Dedifferentiated amniotic fluid mesenchymal stem cell (primary cell): ENCODE results near the gene TEX36.
"Not testable (repeated sequence)": the region's sequence is repeated elsewhere in the genome, so short reads cannot be mapped to it uniquely, and the experiment has no call there.

Experiments used
- DNase-seq: peaks from one replicate; pipeline ENCODE4 v3.0.0-alpha.2; 2016; ENCODE audit errors: extremely low spot score

Gene TEX36, protein sequence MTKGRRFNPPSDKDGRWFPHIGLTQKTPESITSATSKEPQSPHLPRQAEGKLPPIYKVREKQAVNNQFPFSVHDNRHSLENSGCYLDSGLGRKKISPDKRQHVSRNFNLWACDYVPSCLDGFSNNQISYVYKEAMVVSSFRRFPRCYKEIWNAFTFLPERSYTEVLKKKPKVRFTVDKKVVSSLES

DNA sequence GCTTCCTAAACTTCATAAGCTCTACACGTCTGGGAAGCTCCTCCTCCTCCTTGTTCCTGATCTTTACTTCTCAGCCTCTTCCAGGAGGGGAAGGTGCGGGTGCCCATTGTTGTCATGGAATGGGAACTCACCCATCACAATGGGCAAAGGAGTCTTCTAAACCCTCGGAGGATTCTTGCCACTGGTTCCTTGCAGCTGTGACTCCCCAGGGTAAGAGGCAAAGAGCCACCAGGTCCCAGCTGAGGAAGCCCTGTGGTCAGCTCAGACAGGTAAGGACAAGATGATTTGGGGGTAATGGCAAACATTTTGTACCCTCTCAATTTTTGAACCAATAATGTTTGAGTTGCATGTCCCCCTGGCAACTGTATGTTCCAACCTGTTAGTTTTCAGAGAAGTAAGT, at the start of gene TEX36:
Gene TEX36 (minus strand): TSS at position 101 of the 400 bp plus-strand sequence. CDS start 174 bp downstream, outside the sequence.
- no peak for DNase-seq

DNA sequence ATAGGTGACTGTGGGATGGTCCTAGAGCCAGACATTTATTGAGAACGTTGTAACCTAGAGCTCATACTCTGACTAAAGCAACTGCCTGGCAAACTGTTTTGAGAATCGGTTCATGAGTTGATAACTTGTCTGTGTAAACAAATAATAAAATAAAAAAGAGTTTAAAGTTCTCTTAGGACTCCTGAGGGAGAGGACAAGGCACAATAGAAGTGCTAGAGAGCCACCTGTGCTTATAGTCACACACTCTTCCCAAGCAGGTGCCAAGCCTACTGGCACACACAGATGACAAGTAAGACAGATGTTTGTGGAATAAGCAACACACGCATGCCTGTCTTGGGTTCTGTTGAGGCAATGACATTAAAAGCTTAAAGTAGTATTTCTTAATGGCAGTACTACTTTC, 44.5 kb upstream of the TEX36 start:
- no peak for DNase-seq

DNA sequence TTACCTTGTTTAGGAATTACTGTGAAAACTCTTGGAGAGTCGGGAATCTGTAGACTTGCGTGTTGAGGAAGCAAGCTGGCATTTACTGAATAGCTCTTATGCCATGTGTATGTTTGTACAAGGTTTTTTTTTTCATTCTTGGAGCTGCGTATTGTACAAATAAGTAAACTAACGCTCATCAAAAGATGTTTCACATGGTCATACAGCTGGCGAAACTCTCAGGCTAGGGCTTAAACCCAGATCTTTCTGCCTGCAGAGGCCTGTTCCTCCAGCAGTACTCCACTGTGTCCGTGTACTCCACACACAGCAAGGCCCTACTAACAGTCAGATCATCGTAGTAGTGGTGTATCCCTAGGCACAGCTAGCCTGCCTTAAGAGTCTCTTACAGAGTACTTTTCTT, 44.0 kb upstream of the TEX36 start:
- no peak for DNase-seq

DNA sequence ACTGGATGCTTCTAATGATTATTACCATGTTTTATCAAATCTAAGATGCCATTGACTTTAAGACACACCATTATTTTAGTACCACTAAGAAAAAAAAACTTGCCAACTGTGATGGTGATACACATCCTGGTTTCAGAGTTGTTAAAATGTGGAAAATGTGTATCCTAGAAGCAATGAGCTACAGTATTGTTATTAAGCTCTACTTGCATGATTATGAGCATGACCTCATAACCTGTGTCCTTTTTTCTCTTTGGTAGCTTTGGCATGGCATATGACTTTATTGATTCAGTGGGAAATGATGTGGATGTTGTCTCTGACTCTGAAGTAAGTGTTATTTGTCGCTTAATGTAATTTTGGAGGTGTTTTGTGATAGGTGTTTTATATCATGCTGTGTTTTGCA, 39.8 kb upstream of the TEX36 start:
- DNase-seq: no peak

DNA sequence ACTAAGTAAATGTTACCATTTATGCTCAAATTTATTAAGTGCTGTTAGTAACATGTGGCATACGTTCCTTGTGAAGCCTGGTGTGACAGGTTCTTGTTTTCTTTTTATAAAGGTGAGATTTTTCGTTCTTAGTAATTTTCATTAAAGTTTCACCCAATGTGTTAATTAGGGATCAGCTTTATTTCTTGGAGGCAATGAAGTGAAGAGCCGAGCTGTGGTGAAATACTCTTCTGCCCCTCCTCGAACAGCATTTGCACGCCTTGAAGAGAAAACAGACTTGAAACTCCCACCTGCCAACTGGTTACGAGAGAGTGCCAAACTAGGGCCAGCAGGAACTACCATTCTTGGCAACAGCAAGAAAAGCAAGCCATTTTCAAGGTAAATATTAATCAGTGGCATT, 38.1 kb upstream of the TEX36 start:
- DNase-seq: no peak

DNA sequence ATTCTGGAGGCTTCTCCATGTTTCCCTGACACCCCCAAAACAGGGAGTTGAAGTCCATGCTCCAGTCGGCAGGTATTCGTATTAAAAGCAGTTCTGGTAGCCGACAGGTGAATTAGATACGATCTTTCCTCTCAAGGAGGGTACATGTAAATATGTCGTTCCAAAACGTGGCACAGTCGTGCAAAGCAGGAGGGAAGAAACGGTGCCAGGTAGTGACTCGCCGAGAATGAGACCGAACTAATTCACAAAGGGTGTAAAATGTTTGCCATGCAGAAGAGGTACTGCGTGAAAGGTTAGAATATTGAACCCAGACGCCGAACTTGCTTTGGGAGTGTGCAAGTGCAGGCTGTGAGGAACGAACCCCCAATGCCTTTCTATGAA, 37.0 kb upstream of the TEX36 start:
- no peak for DNase-seq

DNA sequence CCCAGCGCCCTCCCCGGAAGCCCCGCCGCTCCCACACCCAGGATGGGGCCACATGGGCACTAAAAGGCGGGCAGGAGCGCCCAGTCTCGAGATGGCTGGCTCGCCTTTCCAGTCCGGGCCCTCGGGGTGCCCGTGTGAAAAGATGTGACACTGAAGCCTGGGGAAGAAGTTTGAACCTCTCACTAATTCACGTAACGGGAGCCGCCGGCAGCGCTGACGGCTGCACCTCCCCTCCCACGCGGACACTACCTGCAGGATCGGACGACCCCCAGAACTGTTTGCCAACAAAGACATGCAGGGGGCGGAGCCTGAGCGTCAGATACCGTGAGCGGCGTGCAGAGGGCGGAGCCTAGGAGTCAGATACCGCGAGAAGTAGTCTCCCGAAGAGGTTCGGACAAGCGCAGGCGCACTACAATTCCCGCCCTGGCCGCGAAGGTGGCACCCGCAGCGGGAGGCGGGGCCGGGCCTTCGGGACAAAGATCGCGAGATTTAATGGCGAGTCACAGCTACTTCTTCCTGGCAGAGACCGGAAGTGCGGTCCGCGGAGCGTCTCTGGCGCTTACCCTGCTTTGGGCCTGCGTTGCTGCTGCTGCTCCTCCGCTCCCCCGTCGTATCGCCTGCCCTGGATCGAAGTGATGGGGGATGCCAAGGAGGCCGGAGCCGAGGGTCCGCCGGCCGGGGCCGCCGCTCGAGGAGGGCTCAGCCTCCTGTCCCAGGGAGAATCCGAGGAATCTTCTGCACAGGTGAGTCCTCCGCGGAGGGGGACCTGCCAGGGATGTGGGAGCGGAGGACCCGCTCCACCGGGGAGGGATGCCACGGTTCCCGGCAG, 36.4 kb upstream of the TEX36 start, which contains the start of gene EDRF1:
Gene EDRF1 (plus strand): TSS at position 537 of the 829 bp plus-strand sequence. CDS start 99 bp downstream, at position 636.
- peak; percentile 99 for DNase-seq

DNA sequence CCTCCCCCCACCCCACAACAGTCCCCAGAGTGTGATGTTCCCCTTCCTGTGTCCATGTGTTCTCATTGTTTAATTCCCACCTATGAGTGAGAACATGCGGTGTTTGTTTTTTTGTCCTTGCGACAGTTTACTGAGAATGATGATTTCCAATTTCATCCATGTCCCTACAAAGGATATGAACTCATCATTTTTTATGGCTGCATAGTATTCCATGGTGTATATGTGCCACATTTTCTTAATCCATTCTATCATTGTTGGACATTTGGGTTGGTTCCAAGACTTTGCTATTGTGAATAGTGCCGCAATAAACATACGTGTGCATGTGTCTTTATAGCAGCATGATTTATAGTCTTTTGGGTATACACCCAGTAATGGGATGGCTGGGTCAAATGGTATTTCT, 31.8 kb upstream of the TEX36 start:
- not testable (repeated sequence) for DNase-seq

DNA sequence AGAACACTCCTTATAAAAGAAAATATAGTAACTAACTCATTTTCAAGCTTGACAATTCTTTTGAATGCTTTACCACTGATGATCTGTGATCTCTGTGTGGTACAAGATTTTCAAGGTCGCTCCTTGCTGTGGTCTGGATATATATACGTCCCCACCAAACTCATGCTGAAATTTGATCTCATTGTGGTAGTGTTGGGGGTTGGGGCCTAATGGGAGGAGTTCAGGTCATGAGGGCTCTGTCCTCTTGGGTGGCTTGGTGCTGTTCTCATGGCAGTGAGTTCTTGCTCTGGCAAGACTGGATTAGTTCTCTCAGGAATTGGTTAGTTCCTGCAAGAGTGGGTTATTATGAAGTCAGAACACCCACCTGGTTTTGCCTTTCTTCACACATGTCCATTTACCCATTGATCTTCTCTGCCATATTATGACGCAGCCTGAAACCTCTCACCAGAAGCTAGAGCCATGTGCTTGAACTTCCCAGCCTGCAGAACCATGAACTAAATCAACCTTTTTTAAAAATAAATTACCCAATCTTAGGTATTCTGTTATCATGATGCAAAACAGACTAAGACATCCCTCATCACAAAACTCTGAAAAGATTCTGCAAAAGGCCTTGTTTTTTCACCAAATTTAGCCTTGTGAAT, 28.3 kb upstream of the TEX36 start:
- no peak for DNase-seq

DNA sequence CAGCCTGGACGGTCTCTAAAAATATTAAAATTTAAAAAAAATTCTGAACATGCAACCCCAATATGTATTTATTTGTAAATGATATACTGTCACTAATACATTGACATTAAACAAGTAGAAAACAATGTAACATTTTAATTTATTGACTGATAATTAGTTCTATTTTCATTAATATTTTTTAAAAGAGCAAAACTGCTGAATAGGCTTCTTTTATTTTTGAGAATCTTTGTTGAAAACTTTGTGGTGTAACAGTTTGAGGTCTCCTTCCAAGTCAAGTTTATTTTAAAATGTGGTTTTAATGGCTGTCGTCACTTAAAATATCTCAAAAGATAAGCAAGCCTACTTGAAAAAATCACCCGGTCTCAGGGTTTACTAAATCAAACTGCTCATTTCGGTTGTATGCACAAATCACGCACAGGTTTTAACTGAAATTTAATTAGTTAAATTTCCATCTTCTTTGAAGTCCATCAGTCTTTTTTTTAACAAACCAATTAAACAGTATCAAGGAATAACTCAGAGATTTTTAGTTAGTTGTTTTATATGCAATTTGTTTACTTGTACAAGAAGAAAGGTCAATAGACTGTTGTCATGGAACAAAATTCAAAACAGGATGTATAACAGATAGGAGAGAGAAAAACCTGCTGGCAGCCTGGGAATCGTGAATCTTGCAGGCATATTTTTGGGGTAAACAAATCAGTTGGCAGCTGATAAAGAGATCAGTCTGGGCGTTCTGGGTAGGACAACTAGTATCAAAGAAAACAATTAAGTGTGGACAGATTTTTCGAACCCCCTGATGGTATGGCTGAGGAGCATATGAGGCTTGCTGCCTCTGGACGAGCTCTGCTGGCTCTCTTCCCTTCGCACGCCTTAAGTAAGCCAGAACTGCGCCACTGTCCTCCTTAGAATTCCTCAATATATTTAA, 26.9 kb upstream of the TEX36 start:
- DNase-seq: no peak

DNA sequence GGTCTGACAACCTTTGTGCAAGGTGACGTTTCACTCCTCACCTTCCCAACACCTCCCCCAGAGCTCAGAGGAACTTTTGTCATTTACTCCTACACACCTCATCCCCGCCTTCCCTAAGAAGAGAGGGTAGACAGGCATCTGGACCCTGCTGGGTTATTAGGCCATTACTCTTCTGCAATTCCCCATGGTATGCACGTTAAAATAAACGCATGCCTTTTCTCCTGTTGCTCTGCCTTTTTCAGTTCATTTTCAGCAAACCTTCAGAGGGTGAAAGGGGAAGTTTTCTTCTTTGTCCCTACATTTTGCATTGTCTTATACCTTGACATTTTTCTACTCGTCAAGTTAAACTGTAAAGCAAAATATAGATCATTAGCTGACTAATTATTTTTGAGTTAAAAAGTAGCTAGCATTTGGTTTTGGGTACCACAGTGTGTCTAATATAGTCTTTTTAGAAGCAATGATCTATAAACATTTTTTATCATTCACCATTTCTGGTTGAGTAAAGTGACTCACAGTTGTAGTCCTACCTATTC, 26.1 kb upstream of the TEX36 start:
- no peak for DNase-seq

DNA sequence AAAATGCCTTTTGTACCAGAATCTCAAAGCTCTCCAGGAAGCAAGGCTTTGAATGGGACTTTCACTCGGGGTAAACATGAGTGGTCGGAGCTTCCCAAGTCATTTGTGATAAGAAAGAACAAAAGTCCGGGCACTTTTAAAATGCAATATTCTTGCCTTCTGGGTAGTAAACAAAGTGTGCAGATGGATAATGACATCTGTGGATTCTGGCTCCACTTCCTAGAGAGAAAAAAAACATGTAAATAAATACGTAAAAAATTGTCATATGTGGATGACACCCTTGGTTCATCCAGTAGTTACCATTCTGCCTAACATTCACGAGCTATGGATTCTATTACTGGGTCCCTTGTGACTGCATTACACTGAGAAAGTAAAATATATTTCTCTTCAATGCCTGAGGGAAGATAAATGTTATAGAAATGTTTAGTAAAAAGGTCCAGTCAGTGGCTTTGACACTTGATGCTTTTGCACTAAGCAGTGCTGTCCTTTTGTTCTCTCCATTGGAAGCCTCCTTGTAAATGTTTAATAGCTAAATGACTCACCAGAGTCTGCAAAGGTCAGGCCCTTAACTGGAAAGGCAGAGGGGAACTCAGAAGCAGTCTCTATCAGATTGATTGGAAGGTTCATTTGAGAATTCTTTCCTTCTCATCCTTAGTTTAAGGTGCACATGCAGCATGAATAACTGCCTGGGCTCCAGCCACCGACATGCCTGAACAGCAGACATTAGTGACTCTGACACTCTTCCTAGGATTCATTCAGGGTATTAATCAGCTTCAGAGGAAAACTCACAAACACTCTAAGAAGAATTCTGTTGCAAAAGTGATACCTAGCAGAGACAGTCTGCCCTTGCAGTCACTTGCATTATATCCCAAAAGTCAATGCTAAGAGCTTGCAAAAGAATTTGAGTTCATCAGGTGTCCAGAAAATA, 24.8 kb upstream of the TEX36 start:
- no peak for DNase-seq

DNA sequence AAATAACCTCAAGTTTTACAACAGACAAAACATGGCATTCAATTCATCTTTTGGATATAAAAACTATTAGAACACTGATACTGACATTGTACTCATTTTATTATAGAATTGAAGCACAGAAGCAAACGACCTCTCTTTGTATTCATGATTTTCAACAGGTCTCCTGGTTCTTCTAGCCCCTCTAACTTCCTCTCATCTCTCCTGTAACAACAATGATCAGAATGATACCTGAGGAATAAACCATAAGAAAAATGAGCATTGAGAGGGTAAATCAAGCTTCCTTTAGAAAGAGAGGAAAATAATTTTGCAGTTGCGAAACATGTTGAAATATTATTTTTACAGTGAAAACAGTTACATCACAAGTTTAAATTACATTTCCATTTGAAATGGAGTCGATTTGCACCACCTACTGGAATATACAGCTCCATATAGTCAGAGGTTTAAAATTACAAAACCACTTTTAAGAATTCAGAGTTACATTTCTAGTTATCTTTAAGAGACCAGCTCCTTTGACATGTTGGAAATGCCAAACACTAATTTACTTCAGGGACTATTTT, 17.5 kb upstream of the TEX36 start:
- DNase-seq: peak; percentile 88

DNA sequence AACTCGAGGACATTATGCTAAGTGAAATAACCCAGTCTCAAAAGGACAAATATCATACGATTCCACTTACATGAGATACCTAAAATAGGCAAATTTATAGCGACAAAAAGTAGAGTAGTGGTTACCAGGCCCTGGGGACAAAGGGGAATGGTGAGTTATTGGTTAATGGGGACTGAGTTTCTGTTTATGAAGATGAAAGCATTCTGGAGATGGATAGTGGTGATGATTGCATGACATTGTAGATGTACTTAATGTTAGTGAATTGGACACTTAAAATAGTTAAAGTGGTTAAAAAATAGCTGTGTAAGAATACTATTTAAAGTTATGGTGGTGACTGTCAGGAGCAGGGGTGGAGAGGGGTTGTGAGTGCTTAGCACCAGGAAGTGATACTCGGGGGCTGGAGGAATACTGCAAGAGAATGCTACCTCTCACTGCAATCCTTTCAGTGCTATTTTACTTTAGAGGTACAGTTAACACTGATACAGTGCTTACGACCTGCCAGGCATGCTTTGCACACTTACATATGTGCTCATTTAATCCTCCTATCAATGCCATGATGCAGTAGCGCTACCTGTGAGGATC, 16.7 kb upstream of the TEX36 start:
- no peak for DNase-seq

DNA sequence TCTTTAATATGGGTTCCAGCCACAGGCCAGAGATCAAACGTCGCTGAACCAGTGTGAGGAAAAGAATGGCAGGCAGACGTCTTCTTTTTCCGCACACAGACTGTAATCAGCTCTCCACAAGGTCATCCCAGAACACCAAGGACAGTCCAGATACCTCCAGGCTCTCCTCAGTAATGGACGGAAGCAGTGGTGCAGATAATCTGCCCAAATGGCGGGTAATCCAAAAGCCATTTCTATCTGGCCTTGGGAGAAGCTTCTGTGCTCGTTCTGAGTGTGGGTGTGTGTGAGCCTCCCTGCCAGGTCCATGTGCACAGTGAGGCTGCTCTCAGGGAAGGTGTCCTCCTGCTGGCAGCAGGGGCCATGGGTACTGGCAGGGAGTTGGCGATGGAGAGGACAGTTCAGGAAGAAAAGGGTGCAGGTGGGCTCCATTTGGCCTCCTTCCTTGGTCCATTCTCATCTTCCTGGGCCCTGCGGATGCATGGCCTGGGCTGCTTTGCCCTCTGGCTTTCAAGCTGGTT, 15.6 kb upstream of the TEX36 start:
- no peak for DNase-seq

DNA sequence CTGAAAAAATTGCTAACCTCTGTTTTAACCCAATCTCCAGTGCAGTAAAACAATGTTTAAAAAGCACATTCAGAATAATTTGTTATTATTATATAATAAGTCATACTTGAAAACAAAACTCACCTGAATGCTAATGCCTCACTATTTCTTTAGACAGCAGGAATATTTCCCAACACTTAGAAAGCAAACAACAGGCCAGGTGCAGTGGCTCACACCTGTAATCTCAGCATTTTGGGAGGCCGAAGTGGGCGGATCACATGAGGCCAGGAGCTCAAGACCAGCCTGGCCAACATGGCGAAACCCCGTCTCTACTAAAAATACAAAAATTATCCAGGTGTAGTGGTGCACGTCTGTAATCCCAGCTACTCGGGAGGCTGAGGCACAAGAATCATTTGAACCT, 13.9 kb upstream of the TEX36 start:
- not testable (repeated sequence) for DNase-seq

DNA sequence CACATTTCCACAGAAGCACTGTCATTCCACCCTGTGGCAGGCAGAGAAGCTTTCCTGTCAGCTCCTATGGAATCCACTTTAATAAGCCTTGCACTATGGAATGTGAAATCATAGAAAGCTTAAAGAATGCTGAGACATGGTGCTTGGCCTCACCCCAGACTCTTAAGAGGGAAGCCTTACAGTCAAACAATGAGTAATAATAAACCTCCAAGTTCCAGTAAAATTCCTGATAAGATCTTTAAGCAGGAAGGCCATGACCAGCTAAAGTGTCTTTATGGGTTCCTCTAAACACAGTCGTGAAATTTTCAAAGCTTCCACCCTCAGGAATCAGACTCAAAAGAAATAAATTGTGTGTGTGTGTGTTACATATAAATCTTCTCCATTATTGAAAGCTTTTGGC, 11.9 kb upstream of the TEX36 start:
- DNase-seq: peak; percentile 98

DNA sequence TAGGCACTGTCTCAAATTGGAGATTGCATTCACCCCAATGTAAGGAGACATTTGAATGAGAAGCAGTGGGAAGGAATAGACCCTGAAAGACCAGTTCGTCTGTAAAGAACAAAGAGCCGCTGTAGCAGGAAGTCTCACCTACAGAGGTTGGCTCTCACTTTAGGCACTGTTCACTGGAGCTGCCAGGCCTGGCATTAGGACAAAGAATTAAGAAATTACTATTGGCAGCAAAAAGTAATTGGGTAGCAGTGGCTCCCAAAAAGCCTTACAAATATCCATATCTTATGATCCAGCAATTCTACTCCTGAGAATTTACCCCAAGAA, 10.5 kb upstream of the TEX36 start:
- no peak for DNase-seq
